GM23248 (cell line): ENCODE results near the gene ANP32B. TPM values are rescaled to one million over a fixed set of nuclear protein-coding genes. Genes with fewer than 3 reads are reported as not detected.

Source experiments
- DNase-seq: peaks from one replicate; pipeline ENCODE4 v3.0.0-alpha.2; 2015
- H2AFZ ChIP-seq: fragments of 200-600 bp; sonication (generic); 2 replicates; pipeline ENCODE4 v1.6.1; 2016; ENCODE audit warnings: antibody characterized with exemption
- H3F3A ChIP-seq: fragments of 200-600 bp; sonication (generic); 2 replicates; pipeline ENCODE4 v1.6.1; 2016; ENCODE audit warnings: mild to moderate bottlenecking, antibody characterized with exemption, mixed run types; ENCODE audit not compliant: insufficient read depth
- H3K27ac ChIP-seq: fragments of 200-600 bp; sonication (generic); 2 replicates; pipeline ENCODE4 v1.5.1; 2016; ENCODE audit warnings: mild to moderate bottlenecking
- H3K27me3 ChIP-seq: fragments of 200-600 bp; sonication (generic); replicated peaks from 2 replicates; pipeline ENCODE4 v1.6.1; 2016; ENCODE audit warnings: mild to moderate bottlenecking; ENCODE audit not compliant: insufficient read depth
- H3K36me3 ChIP-seq: fragments of 200-600 bp; sonication (generic); 2 replicates; pipeline ENCODE4 v1.6.1; 2016; ENCODE audit warnings: low read depth, mild to moderate bottlenecking
- H3K4me1 ChIP-seq: fragments of 200-600 bp; sonication (generic); 2 replicates; pipeline ENCODE4 v1.6.1; 2016; ENCODE audit warnings: mild to moderate bottlenecking; ENCODE audit not compliant: insufficient read depth
- H3K4me2 ChIP-seq: fragments of 200-600 bp; sonication (generic); one replicate; pipeline ENCODE4 v1.6.1; 2016; ENCODE audit warnings: mild to moderate bottlenecking; ENCODE audit not compliant: unreplicated experiment
- H3K4me3 ChIP-seq: fragments of 200-600 bp; sonication (generic); 2 replicates; pipeline ENCODE4 v1.5.1; 2016; ENCODE audit warnings: mild to moderate bottlenecking
- H3K79me2 ChIP-seq: fragments of 200-600 bp; sonication (generic); 2 replicates; pipeline ENCODE4 v1.6.1; 2016; ENCODE audit warnings: mild to moderate bottlenecking; ENCODE audit not compliant: insufficient read depth
- H3K9ac ChIP-seq: fragments of 200-600 bp; sonication (generic); 2 replicates; pipeline ENCODE4 v1.6.1; 2016; ENCODE audit warnings: mild to moderate bottlenecking
- H3K9me2 ChIP-seq: fragments of 200-600 bp; sonication (generic); 2 replicates; pipeline ENCODE4 v1.6.1; 2016; ENCODE audit warnings: mixed run types, mild to moderate bottlenecking, moderate library complexity; ENCODE audit not compliant: insufficient read depth
- H3K9me3 ChIP-seq: fragments of 200-600 bp; sonication (generic); one replicate; pipeline ENCODE4 v1.6.1; 2017; ENCODE audit warnings: low read depth
- H4K20me1 ChIP-seq: fragments of 200-600 bp; sonication (generic); 2 replicates; pipeline ENCODE4 v1.6.0; 2016; ENCODE audit not compliant: insufficient read depth
- EZH2 ChIP-seq: fragments of 200-600 bp; sonication (generic); IDR thresholded peaks from 2 replicates; pipeline ENCODE4 v1.6.1; 2018; ENCODE audit warnings: antibody characterized with exemption, mild to moderate bottlenecking; ENCODE audit not compliant: insufficient read depth, poor library complexity, severe bottlenecking
- EZH2phosphoT487 ChIP-seq: fragments of 200-600 bp; sonication (generic); IDR thresholded peaks from 2 replicates; pipeline ENCODE4 v1.6.1; 2018; ENCODE audit warnings: antibody characterized with exemption, moderate library complexity, mild to moderate bottlenecking, low read depth; ENCODE audit not compliant: insufficient read depth
- WGBS, 2 experiments: methylation state at CpG; one replicate each; pipeline ENCODE4 v1.1.6; 2015 to 2017; ENCODE audit warnings: low lambda C conversion rate in 2 of 2, low coverage in 1 of 2; ENCODE audit errors: missing lambda C conversion rate in 2 of 2; 5-methylcytosine and 5-hydroxymethylcytosine counted together
- in situ Hi-C: fragments of 300-500 bp; cut with MboI; formaldehyde crosslinking; loops from 2 replicates; pipeline ENCODE4 v1.15.0; 2020
- polyA plus RNA-seq: library from polyadenylated mRNA; unstranded; fragments of >200 nt; fragmentation: Nextera tagmentation; extraction: Ambion mirVana; gene quantifications from 2 replicates; pipeline ENCODE4 v1.2.1, GENCODE V29; 2016
- total RNA-seq: library from RNA; depleted of rRNA; stranded (reverse); fragments of >200 nt; shearing (Covaris generic); gene quantifications from 2 replicates; pipeline ENCODE4 v1.2.3, GENCODE V29; 2014

The ANP32B gene
- total and polyA plus RNA-seq, 2 experiments from 2014 or later = 11.2 to 138 TPM

DNA sequence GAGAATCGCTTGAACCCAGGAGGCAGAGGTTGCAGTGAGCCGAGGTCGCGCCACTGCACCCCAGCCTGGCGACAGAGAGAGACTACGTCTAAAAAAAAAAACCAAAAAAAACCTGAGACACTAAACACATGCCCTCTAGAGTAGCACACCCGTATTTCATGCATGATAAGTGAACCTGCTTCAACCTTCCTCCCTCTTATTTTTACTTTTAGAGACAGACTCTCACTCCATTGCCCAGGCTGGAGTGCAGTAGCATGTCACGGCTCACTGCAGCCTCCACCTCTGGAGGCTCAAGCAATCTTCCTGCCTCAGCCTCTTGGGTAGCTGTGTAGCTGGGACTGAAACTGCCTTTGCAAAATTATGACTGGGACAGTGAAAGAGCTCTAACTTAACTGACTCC, 55.8 kb downstream of the ANP32B start:
- Histone ChIP-seq H3K27me3 (no peaks in the 10 kb centered on the region), H3K79me2 (no peaks in the 10 kb centered on the region), H3F3A (peaks cover 16% of the 10 kb centered on the region; the same call in 1 of the 2 replicates), H3K27ac (no peak overlapping the region), H3K9ac (no peak overlapping the region), H2AFZ (0 out of 2 replicates have a peak overlapping the region, but pooled peaks have one; percentile 8), H4K20me1 (no peaks in the 10 kb centered on the region), H3K9me2 (no peaks in the 10 kb centered on the region), H3K36me3 (no peaks in the 10 kb centered on the region), H3K4me3 (no peak overlapping the region), H3K9me3 (no peaks in the 10 kb centered on the region), H3K4me2 (no peak overlapping the region), H3K4me1 (peaks cover 39% of the 10 kb centered on the region)
- DNase-seq = no peak
- 81 to 84% methylated on average over 8 of the region's 8 CpGs for WGBS, 2 experiments
- in situ Hi-C loops = no loop called here
- TF ChIP-seq EZH2phosphoT487 (no peak), EZH2 (no peak)

DNA sequence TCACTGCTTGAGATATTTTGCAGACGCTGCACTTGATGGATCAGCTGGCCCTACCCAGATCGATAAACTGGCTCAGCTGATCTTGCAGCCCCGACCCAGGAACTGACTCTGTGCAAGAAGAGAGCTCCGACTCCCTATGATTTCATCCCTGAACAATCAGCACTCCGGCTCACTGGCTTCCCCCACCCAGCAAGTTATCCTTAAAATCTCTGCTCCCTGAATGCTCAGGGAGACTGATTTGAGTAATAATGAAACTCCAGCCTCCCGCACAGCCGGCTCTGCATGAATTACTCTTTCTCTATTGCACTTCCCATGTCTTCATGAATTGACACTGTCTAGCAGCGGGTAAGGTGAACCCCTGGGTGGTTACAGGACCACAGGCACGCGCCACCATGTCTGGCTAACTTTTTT, 56.5 kb downstream of the ANP32B start:
- no peaks in the 10 kb centered on the region for H3K9me2 ChIP-seq
- peaks cover 16% of the 10 kb centered on the region; the same call in 1 of the 2 replicates for H3F3A ChIP-seq
- 0 out of 2 replicates have a peak overlapping the region, but pooled peaks have one; percentile 8 for H2AFZ ChIP-seq
- WGBS, 2 experiments = 73 to 74% methylated on average over 10 of the region's 10 CpGs
- no peaks in the 10 kb centered on the region for H4K20me1 ChIP-seq
- no peak overlapping the region for H3K4me3 ChIP-seq
- H3K4me2 ChIP-seq = peak overlapping the region; percentile 27
- no peaks in the 10 kb centered on the region for H3K27me3 ChIP-seq
- in situ Hi-C loops = no loop called here
- no peaks in the 10 kb centered on the region for H3K79me2 ChIP-seq
- peak; percentile 38 for DNase-seq
- TF ChIP-seq EZH2 = no peak
- H3K27ac ChIP-seq = no peak overlapping the region
- H3K9me3 ChIP-seq = no peaks in the 10 kb centered on the region
- no peaks in the 10 kb centered on the region for H3K36me3 ChIP-seq
- H3K9ac ChIP-seq = no peak overlapping the region
- H3K4me1 ChIP-seq = peaks cover 36% of the 10 kb centered on the region

DNA sequence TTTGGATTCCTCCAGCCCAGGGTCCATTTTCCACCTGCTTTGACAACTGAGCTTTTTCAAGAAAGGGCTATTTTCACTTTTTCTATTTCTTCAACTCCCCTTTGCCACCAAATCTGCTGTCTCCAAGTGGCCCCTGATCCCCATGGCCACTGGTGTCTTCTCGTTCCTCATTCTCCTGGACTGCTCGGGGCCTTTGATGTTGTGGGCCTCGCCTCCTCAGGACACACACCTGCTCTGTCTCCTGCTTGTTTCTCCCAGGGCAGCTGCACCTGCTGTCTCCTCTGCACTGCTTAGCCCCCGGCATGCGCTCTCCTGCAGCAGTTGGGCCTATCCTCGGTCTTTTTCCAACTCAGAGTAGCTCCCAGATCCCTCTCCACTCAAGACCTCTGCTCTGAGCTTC, 57.1 kb downstream of the ANP32B start:
- Histone ChIP-seq H3K9me2 (no peaks in the 10 kb centered on the region), H3K27me3 (no peaks in the 10 kb centered on the region), H3F3A (peaks cover 12% of the 10 kb centered on the region; the same call in 1 of the 2 replicates), H3K4me3 (no peak overlapping the region), H3K36me3 (no peaks in the 10 kb centered on the region), H2AFZ (0 out of 2 replicates have a peak overlapping the region, but pooled peaks have one; percentile 8), H3K79me2 (no peaks in the 10 kb centered on the region), H4K20me1 (no peaks in the 10 kb centered on the region), H3K9me3 (no peaks in the 10 kb centered on the region), H3K4me2 (no peak overlapping the region), H3K4me1 (peaks cover 30% of the 10 kb centered on the region), H3K9ac (no peak overlapping the region), H3K27ac (no peak overlapping the region)
- WGBS, 2 experiments = 79 to 82% methylated on average over 6 of the region's 6 CpGs
- in situ Hi-C loops = no loop called here
- TF ChIP-seq EZH2phosphoT487 (no peak), EZH2 (no peak)
- DNase-seq = no peak

DNA sequence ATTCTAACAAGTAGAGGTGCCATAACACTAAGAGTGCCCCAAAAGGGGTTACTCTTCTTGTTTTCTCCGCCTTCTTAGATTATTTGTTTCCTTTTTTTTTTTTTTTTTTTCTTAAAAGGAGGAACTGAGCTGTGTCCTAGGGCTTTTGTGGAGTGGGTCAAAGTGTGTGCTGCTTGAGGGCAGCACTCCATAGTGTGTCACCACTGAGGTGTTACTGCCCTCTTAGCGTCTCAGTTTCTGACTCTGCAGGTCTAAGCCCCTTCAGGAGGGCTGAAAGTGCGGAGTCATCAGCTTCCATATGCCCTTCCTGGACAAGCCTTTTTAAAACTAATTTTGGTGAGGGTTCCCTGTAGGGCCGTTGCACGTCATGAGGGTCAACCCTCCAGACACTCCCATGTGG, 60.8 kb downstream of the ANP32B start:
- WGBS, 2 experiments = 82 to 83% methylated on average over 5 of the region's 5 CpGs
- Histone ChIP-seq H3K27ac (no peak overlapping the region), H3K4me3 (no peak overlapping the region), H3K79me2 (no peaks in the 10 kb centered on the region), H3K4me1 (peaks cover 9% of the 10 kb centered on the region), H3K9me2 (no peaks in the 10 kb centered on the region), H3F3A (no peaks in the 10 kb centered on the region), H3K36me3 (no peaks in the 10 kb centered on the region), H3K9me3 (no peaks in the 10 kb centered on the region), H4K20me1 (no peaks in the 10 kb centered on the region), H3K4me2 (no peak overlapping the region), H3K9ac (no peak overlapping the region), H3K27me3 (no peaks in the 10 kb centered on the region), H2AFZ (no peak overlapping the region)
- no peak for DNase-seq
- in situ Hi-C loops = no loop called here
- TF ChIP-seq EZH2 (no peak), EZH2phosphoT487 (no peak)
